ENCODE results near the gene SERINC3.
"Not testable (repeated sequence)": the region's sequence is repeated elsewhere in the genome, so short reads cannot be mapped to it uniquely, and the experiment has no call there.

The SERINC3 gene

DNA sequence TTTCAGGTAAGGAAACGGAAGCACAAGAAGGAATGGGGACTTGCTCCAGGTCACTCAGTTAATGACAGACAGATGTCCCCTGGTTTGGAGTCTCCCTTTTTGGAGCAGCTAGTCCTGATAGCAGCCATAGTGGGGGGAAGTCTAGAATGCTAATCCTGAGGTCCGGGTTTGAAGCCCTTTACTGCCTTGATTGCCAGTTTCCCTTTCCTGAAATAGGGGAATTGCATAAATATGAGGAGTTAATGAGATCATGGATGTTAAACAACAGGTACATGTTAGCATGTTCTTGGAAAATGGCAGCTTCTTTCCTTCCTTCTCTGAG is 46.5 kb downstream of the SERINC3 start:
- Histone ChIP-seq H3K4me3 (ENCODE audit: low read depth in 1 of 5, low read length in 5 of 5) (peak overlapping the region; percentile 65 to 78 (median 72)), H3K36me3 (ENCODE audit: control insufficient read depth in 5 of 5, insufficient read depth in 5 of 5, low read length in 5 of 5) (peaks cover 0 to 8% (median 5%) of the 10 kb centered on the region in 5 donors), H3K4me1 (ENCODE audit: control insufficient read depth in 5 of 5, insufficient read depth in 5 of 5, low read length in 5 of 5) (peaks cover 0 to 25% (median 20%) of the 10 kb centered on the region in 5 donors), H3K27ac (ENCODE audit: low read depth, low read length) (peak overlapping the region; percentile 83), H3K9me3 (ENCODE audit: control insufficient read depth in 5 of 5, low read length in 5 of 5) (no peaks in the 10 kb centered on the region), H3K9ac (ENCODE audit: low read length in 5 of 5) (peak overlapping the region; percentile 51 to 90 (median 83)), H3K27me3 (ENCODE audit: control insufficient read depth in 5 of 5, insufficient read depth in 4 of 5, low read length in 5 of 5) (no peaks in the 10 kb centered on the region)

DNA sequence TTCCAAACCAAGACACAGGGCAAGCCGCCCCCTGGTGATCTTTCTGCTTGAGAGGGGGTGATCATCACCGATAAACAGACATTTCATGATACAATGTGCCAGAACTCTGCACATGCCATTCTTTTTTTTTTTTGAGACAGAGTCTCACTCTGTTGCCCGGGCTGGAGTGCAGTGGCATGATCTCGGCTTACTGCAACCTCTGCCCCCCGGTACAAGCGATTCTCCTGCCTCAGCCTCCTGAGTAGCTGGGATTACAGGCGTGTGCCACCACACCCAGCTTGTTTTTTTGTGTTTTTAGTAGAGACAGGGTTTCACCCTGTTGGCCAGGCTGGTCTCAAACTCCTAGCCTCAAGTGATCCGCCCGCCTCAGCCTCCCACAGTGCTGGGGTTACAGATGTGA is 49.6 kb downstream of the SERINC3 start:
- H3K36me3 ChIP-seq (ENCODE audit: control insufficient read depth in 5 of 5, insufficient read depth in 5 of 5, low read length in 5 of 5); H3K9me3 ChIP-seq (ENCODE audit: control insufficient read depth in 5 of 5, low read length in 5 of 5); H3K9ac ChIP-seq (ENCODE audit: low read length in 5 of 5); H3K4me3 ChIP-seq (ENCODE audit: low read depth in 1 of 5, low read length in 5 of 5); H3K27ac ChIP-seq (ENCODE audit: low read depth, low read length); H3K27me3 ChIP-seq (ENCODE audit: control insufficient read depth in 5 of 5, insufficient read depth in 4 of 5, low read length in 5 of 5): not testable (repeated sequence)
- H3K4me1 ChIP-seq (ENCODE audit: control insufficient read depth in 5 of 5, insufficient read depth in 5 of 5, low read length in 5 of 5) = peaks cover 0 to 31% (median 29%) of the 10 kb centered on the region in 5 donors

DNA sequence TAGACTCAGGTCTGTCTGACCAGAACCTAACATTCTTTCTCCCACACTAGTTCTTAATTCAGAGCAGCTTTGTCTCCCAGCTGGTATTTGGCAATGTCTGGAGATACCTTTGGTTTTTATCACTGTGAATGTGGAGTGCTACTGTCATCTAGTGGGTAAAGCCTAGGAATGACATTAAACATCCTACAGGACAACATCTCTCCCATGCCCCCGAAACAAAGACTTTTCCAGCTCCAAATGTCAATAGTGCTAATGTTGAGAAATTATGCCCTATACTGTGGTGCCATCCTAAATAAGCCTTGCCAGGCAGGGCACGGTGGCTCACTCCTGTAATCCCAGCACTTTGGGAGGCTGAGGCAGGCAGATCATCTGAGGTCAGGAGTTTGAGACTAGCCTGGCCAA is 50.4 kb downstream of the SERINC3 start:
- Histone ChIP-seq H3K27me3 (ENCODE audit: control insufficient read depth in 5 of 5, insufficient read depth in 4 of 5, low read length in 5 of 5) (no peaks in the 10 kb centered on the region), H3K36me3 (ENCODE audit: control insufficient read depth in 5 of 5, insufficient read depth in 5 of 5, low read length in 5 of 5) (no peaks in the 10 kb centered on the region), H3K9ac (ENCODE audit: low read length in 5 of 5) (no peak overlapping the region), H3K27ac (ENCODE audit: low read depth, low read length) (no peak overlapping the region), H3K4me1 (ENCODE audit: control insufficient read depth in 5 of 5, insufficient read depth in 5 of 5, low read length in 5 of 5) (peaks cover 3 to 33% (median 30%) of the 10 kb centered on the region in 5 donors), H3K4me3 (ENCODE audit: low read depth in 1 of 5, low read length in 5 of 5) (no peak overlapping the region), H3K9me3 (ENCODE audit: control insufficient read depth in 5 of 5, low read length in 5 of 5) (no peaks in the 10 kb centered on the region)

DNA sequence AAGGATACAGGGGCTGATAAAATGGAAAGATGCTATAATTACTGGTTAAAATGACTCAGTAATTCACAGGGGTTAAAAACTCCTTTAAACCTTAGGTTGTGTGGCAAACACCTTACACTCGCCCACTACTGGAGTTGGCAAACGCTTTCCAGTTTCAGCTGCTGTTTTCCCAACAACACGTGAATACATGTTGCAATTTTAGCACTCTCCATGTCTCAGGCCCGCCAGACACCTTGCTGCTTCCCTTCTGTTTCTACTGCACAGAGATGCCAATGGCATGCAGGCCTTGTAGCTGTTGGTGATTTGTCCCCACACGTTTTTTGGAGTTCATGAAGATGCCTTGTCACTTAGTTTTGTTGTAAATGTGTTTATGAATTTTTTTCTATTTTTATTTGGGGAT is 51.5 kb downstream of the SERINC3 start:
- Histone ChIP-seq H3K27me3 (ENCODE audit: control insufficient read depth in 5 of 5, insufficient read depth in 4 of 5, low read length in 5 of 5) (no peaks in the 10 kb centered on the region), H3K9me3 (ENCODE audit: control insufficient read depth in 5 of 5, low read length in 5 of 5) (no peaks in the 10 kb centered on the region), H3K4me3 (ENCODE audit: low read depth in 1 of 5, low read length in 5 of 5) (no peak overlapping the region), H3K4me1 (ENCODE audit: control insufficient read depth in 5 of 5, insufficient read depth in 5 of 5, low read length in 5 of 5) (peaks cover 3 to 22% (median 19%) of the 10 kb centered on the region in 5 donors), H3K36me3 (ENCODE audit: control insufficient read depth in 5 of 5, insufficient read depth in 5 of 5, low read length in 5 of 5) (no peaks in the 10 kb centered on the region), H3K27ac (ENCODE audit: low read depth, low read length) (no peak overlapping the region), H3K9ac (ENCODE audit: low read length in 5 of 5) (no peak overlapping the region)

DNA sequence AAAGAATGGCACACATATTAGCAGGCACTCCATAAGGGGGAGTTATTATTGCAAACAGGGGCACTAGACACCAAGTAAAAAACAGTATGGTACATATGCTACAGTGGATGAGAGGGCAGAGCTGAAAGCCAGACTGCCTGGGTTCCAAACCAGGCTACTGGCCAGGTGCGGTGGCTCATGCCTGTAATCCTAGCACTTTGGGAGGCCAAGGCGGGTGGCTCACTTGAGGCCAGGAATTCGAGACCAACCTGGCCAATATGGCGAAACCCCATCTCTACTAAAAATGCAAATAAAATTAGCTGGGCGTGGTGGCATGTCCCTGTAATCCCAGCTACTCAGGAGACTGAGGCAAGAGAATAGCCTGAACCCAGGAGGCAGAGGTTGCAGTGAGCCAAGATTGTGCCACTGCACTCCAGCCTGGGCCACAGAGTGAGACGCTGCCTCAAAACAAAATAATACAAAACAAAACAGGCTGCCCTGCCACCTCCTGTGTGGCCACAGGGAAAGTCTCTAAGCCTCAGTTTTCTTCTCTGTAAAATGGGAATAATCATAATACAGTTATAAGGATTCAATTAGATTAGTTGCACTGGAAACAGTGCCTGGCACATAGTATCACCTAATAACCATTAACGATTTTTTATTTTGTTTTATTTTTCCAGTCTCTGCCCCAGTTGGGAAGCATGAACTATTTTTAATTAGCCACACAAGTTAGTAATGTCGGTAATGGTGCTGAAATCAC is 53.7 kb downstream of the SERINC3 start:
- Histone ChIP-seq H3K27me3 (ENCODE audit: control insufficient read depth in 5 of 5, insufficient read depth in 4 of 5, low read length in 5 of 5) (no peaks in the 10 kb centered on the region), H3K27ac (ENCODE audit: low read depth, low read length) (no peak overlapping the region), H3K4me3 (ENCODE audit: low read depth in 1 of 5, low read length in 5 of 5) (no peak overlapping the region), H3K9ac (ENCODE audit: low read length in 5 of 5) (no peak overlapping the region), H3K36me3 (ENCODE audit: control insufficient read depth in 5 of 5, insufficient read depth in 5 of 5, low read length in 5 of 5) (no peaks in the 10 kb centered on the region), H3K9me3 (ENCODE audit: control insufficient read depth in 5 of 5, low read length in 5 of 5) (no peaks in the 10 kb centered on the region), H3K4me1 (ENCODE audit: control insufficient read depth in 5 of 5, insufficient read depth in 5 of 5, low read length in 5 of 5) (peaks cover 3 to 18% (median 16%) of the 10 kb centered on the region in 5 donors)

DNA sequence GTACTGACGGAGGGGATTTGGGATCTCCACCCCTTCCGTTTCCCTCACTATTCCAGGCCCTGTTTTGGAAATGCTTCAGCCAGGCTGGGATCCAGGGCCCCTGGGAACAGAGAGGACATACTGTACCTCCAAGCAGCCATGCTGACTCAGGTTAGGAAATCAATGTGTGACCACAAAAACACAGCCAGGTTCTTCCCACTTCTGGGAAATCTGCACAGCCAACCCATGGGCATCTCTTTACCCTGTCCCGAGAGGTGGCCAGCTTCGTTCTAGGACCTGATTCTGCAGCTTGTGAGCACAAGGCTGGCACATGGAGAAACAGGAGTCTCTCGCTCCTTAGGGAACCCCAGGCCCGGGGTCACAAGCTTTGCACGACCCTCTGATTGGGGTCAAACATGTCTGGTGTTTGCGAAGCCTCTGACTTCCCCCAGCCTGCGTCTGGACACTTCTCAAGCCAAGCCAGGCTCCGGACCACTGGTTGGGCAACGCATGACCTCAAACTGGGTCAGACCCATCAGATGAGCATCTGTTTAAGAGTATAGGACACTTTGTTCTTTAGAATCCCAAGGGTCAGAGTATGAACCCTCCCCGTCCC is 54.5 kb downstream of the SERINC3 start:
- H3K27ac ChIP-seq (ENCODE audit: low read depth, low read length) = no peak overlapping the region
- peaks cover 3 to 18% (median 16%) of the 10 kb centered on the region in 5 donors for H3K4me1 ChIP-seq (ENCODE audit: control insufficient read depth in 5 of 5, insufficient read depth in 5 of 5, low read length in 5 of 5)
- H3K27me3 ChIP-seq (ENCODE audit: control insufficient read depth in 5 of 5, insufficient read depth in 4 of 5, low read length in 5 of 5) = no peaks in the 10 kb centered on the region
- H3K4me3 ChIP-seq (ENCODE audit: low read depth in 1 of 5, low read length in 5 of 5) = peak overlapping the region in 1 of 5 donors; percentile 19
- no peaks in the 10 kb centered on the region for H3K36me3 ChIP-seq (ENCODE audit: control insufficient read depth in 5 of 5, insufficient read depth in 5 of 5, low read length in 5 of 5)
- no peak overlapping the region for H3K9ac ChIP-seq (ENCODE audit: low read length in 5 of 5)
- H3K9me3 ChIP-seq (ENCODE audit: control insufficient read depth in 5 of 5, low read length in 5 of 5) = no peaks in the 10 kb centered on the region

DNA sequence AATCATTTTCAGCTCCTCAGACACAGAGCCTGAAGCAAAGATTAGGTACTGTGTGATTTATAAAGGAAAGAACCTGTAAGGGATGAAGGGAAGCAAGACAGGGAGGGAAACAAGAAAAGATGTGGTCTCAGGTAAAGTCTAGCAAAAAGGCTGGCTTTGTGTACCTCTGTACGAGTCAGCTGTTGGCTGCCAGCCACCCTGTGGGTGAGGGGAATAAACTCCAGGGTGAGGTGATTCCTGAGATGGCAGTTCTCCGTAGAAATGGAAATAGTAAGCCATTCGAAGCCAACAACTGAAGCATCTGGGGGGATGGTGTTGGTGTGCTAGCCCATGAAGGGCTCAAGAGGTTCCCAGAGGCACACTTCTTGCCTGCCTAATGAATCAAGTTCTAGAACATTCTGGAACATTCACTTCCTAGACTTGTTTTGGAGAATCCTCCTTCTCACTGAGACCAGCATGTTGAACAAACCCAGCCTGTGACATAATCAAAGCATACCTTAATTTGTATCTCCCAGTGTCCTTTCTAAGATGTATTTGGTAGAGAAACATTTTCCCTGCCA is 56.8 kb downstream of the SERINC3 start:
- peaks cover 3 to 18% (median 16%) of the 10 kb centered on the region in 5 donors for H3K4me1 ChIP-seq (ENCODE audit: control insufficient read depth in 5 of 5, insufficient read depth in 5 of 5, low read length in 5 of 5)
- H3K27ac ChIP-seq (ENCODE audit: low read depth, low read length) = no peak overlapping the region
- no peaks in the 10 kb centered on the region for H3K27me3 ChIP-seq (ENCODE audit: control insufficient read depth in 5 of 5, insufficient read depth in 4 of 5, low read length in 5 of 5)
- no peaks in the 10 kb centered on the region for H3K36me3 ChIP-seq (ENCODE audit: control insufficient read depth in 5 of 5, insufficient read depth in 5 of 5, low read length in 5 of 5)
- no peaks in the 10 kb centered on the region for H3K9me3 ChIP-seq (ENCODE audit: control insufficient read depth in 5 of 5, low read length in 5 of 5)
- H3K9ac ChIP-seq (ENCODE audit: low read length in 5 of 5) = no peak overlapping the region
- H3K4me3 ChIP-seq (ENCODE audit: low read depth in 1 of 5, low read length in 5 of 5) = no peak overlapping the region

DNA sequence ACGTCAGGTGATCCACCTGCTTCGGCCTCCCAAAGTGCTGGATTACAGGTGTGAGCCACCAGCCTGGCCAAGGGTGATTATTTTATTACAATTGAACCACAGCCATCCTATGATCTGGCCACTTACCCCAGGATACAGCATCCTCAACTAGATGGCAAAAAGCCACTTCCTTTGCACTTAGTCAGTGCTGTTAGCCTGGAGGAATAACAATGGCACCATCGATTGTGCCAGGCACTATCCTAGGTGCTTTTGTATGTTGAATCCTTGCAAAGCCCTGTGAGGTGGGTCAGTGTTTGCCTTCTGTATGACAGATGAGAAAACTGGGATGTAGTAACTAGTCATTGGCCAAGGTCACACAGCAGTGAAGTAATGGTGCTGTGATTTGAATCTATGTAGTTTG is 57.4 kb downstream of the SERINC3 start:
- H3K9ac ChIP-seq (ENCODE audit: low read length in 5 of 5) = no peak overlapping the region
- H3K36me3 ChIP-seq (ENCODE audit: control insufficient read depth in 5 of 5, insufficient read depth in 5 of 5, low read length in 5 of 5) = no peaks in the 10 kb centered on the region
- H3K27me3 ChIP-seq (ENCODE audit: control insufficient read depth in 5 of 5, insufficient read depth in 4 of 5, low read length in 5 of 5) = no peaks in the 10 kb centered on the region
- H3K4me1 ChIP-seq (ENCODE audit: control insufficient read depth in 5 of 5, insufficient read depth in 5 of 5, low read length in 5 of 5) = peaks cover 3 to 18% (median 16%) of the 10 kb centered on the region in 5 donors
- no peak overlapping the region for H3K4me3 ChIP-seq (ENCODE audit: low read depth in 1 of 5, low read length in 5 of 5)
- no peak overlapping the region for H3K27ac ChIP-seq (ENCODE audit: low read depth, low read length)
- no peaks in the 10 kb centered on the region for H3K9me3 ChIP-seq (ENCODE audit: control insufficient read depth in 5 of 5, low read length in 5 of 5)

DNA sequence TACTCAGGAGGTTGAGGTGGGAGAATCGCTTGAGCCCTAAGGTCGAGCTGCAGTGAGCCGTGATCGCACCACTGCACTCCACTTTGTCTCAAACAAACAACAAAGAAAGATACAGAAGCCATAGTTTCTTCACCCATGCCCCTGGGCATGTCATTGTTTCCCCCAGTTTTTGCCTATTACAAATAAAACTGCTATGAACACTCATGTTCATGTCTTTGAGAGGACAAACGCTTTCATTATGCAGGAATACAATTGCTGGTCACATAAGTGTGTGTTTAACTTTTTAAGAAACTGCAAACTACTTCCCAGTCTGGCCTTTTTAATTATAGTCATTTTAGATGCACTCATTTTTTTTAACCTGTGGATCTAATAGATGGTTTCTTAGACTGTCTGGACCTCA is 58.4 kb downstream of the SERINC3 start:
- Histone ChIP-seq H3K27me3 (ENCODE audit: control insufficient read depth in 5 of 5, insufficient read depth in 4 of 5, low read length in 5 of 5) (no peaks in the 10 kb centered on the region), H3K36me3 (ENCODE audit: control insufficient read depth in 5 of 5, insufficient read depth in 5 of 5, low read length in 5 of 5) (no peaks in the 10 kb centered on the region), H3K4me3 (ENCODE audit: low read depth in 1 of 5, low read length in 5 of 5) (no peak overlapping the region), H3K9me3 (ENCODE audit: control insufficient read depth in 5 of 5, low read length in 5 of 5) (no peaks in the 10 kb centered on the region), H3K9ac (ENCODE audit: low read length in 5 of 5) (no peak overlapping the region), H3K27ac (ENCODE audit: low read depth, low read length) (no peak overlapping the region), H3K4me1 (ENCODE audit: control insufficient read depth in 5 of 5, insufficient read depth in 5 of 5, low read length in 5 of 5) (peaks cover 3 to 17% (median 16%) of the 10 kb centered on the region in 5 donors)

DNA sequence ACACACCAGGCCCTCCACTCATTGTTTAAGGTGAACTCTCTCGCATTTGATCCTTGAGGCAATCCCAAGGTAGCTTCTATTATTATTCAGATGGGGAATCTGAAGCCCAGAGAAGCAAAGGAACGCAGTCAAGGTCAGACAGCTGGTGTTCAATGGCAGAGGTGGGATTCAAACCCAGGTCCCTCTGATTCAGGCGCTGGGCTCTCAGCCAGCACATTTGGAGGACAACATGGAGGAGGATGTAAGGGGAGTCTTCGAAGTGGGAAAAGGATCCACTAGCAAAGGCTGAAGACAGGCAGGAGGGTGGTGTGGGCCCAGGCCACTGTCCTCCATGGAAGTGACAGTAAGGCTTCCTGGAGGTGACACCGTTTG is 60.1 kb downstream of the SERINC3 start:
- Histone ChIP-seq H3K9me3 (ENCODE audit: control insufficient read depth in 5 of 5, low read length in 5 of 5) (no peaks in the 10 kb centered on the region), H3K4me3 (ENCODE audit: low read depth in 1 of 5, low read length in 5 of 5) (no peak overlapping the region), H3K27me3 (ENCODE audit: control insufficient read depth in 5 of 5, insufficient read depth in 4 of 5, low read length in 5 of 5) (no peaks in the 10 kb centered on the region), H3K36me3 (ENCODE audit: control insufficient read depth in 5 of 5, insufficient read depth in 5 of 5, low read length in 5 of 5) (no peaks in the 10 kb centered on the region), H3K9ac (ENCODE audit: low read length in 5 of 5) (no peak overlapping the region), H3K27ac (ENCODE audit: low read depth, low read length) (no peak overlapping the region), H3K4me1 (ENCODE audit: control insufficient read depth in 5 of 5, insufficient read depth in 5 of 5, low read length in 5 of 5) (peaks cover 0 to under 1% (median 0%) of the 10 kb centered on the region in 5 donors)
